Measurements from ENCODE around the gene ADAMTS3. TPM values are rescaled to one million over a fixed set of nuclear protein-coding genes. Genes with fewer than 3 reads are reported as not detected.

The ADAMTS3 gene
- total and polyA plus RNA-seq, 9 of the 15 experiments (the other 6 are each of a cell fraction or from before 2014, with no cell fraction given): 4.0 to 18.0 (median 12.1) TPM

- no peaks in the 10 kb centered on the region for H3K9me3 ChIP-seq (replicated peaks; ENCODE audit: control insufficient read depth, insufficient read depth, low read depth, low read length)
- DNase-seq (ENCODE audit: extremely low read depth in 1 of 4, low spot score in 3 of 4) (peak in 1 of 4 experiments; percentile 21), FAIRE-seq (no peak), ATAC-seq (peak; percentile 63)
- H3K4me1 ChIP-seq (replicated peaks in 1 of 2; ENCODE audit: control insufficient read depth in 2 of 2, insufficient read depth in 2 of 2, low read length in 2 of 2): peaks cover 0 to 11% of the 10 kb centered on the region in 2 experiments; a peak in 2 of 5 replicates
- H3K4me2 ChIP-seq (ENCODE audit: insufficient read depth, low read length): peak overlapping the region; percentile 52; the same call in 1 of the 2 replicates
- H3K36me3 ChIP-seq (ENCODE audit: control insufficient read depth, insufficient read depth, low read length): no peaks in the 10 kb centered on the region
- no TSS peak for BruUV-seq (replicated peaks)
- in situ Hi-C loops (cut with MboI): no loop called here
- CTCF ChIA-PET (ENCODE audit: low intra/inter-chr PET ratio): no interaction called here
- 25% methylated on average over 7 of the region's 7 CpGs for WGBS (ENCODE audit: insufficient coverage, low coverage, missing lambda C conversion rate)
- TF ChIP-seq EHMT2 (IDR thresholded peaks at IDR 0.05): peak; percentile 19; the same call in 1 of the 2 replicates
- 0 out of 2 replicates have a peak, but pooled peaks have one; percentile 15 for TF ChIP-seq ARID1B (IDR thresholded peaks at IDR 0.05)
- TF ChIP-seq EGR1 (conservative IDR thresholded peaks at IDR 0.05): peak; percentile 66
- TF ChIP-seq KLF16 (IDR thresholded peaks at IDR 0.05): no peak
- H3K4me3 ChIP-seq: no peak overlapping the region
- H3K79me2 ChIP-seq (ENCODE audit: control insufficient read depth, insufficient read depth, low read length): peaks cover 28% of the 10 kb centered on the region; the same call in 2 of the 3 replicates
- no peaks in the 10 kb centered on the region for H4K20me1 ChIP-seq (replicated peaks; ENCODE audit: control insufficient read depth, insufficient read depth, low read length)
- POLR2A ChIA-PET: interaction anchor here (1.0 to 1.9 kb wide), 2 partner anchors 8 to 9 kb away, joined by 3 to 4 read pairs; no protein-coding TSS in a partner anchor
- intact Hi-C loops (cut with micrococcal nuclease): no loop called here
- no peaks in the 10 kb centered on the region for H3K27me3 ChIP-seq (ENCODE audit: control insufficient read depth in 2 of 2, insufficient read depth in 2 of 2, low read length in 2 of 2)
- no peak overlapping the region for H3K27ac ChIP-seq (ENCODE audit: extremely low read depth, low read depth, low read length)
- no peaks in the 10 kb centered on the region for H3K9me1 ChIP-seq (ENCODE audit: control insufficient read depth, insufficient read depth, low read length)
- H2AFZ ChIP-seq (ENCODE audit: low read depth, low read length): peak overlapping the region; percentile 29; the same call in 1 of the 2 replicates
- H3K9ac ChIP-seq (ENCODE audit: insufficient read depth in 1 of 2, low read depth in 2 of 2, low read length in 2 of 2): no peak overlapping the region; a peak in 1 of 4 replicates
These were observed 136.7 kb downstream of the ADAMTS3 start for GRCh38 chr4:72432282-72432681.

GRCh38 chr4:72430988-72431387, 138.0 kb downstream of the ADAMTS3 start:
- H3K9ac ChIP-seq (ENCODE audit: insufficient read depth in 1 of 2, low read depth in 2 of 2, low read length in 2 of 2): no peak overlapping the region
- in situ Hi-C loops (cut with MboI) (no loop called here), intact Hi-C loops (cut with micrococcal nuclease) (no loop called here)
- no peak overlapping the region for H3K27ac ChIP-seq (ENCODE audit: extremely low read depth, low read depth, low read length)
- ATAC-seq: no peak
- BruUV-seq (replicated peaks): no TSS peak
- H4K20me1 ChIP-seq (replicated peaks; ENCODE audit: control insufficient read depth, insufficient read depth, low read length): no peaks in the 10 kb centered on the region
- 84% methylated on average over 5 of the region's 5 CpGs for WGBS (ENCODE audit: insufficient coverage, low coverage, missing lambda C conversion rate)
- peaks cover 0 to 11% of the 10 kb centered on the region in 2 experiments; a peak in 2 of 5 replicates for H3K4me1 ChIP-seq (replicated peaks in 1 of 2; ENCODE audit: control insufficient read depth in 2 of 2, insufficient read depth in 2 of 2, low read length in 2 of 2)
- FAIRE-seq: no peak
- POLR2A ChIA-PET: no interaction called here
- DNase-seq (ENCODE audit: extremely low read depth in 1 of 4, low spot score in 3 of 4): no peak
- H3K36me3 ChIP-seq (ENCODE audit: control insufficient read depth, insufficient read depth, low read length): no peaks in the 10 kb centered on the region
- no peak overlapping the region for H3K4me2 ChIP-seq (ENCODE audit: insufficient read depth, low read length)
- no peak overlapping the region for H3K4me3 ChIP-seq
- H3K79me2 ChIP-seq (ENCODE audit: control insufficient read depth, insufficient read depth, low read length): peaks cover 25% of the 10 kb centered on the region; the same call in 2 of the 3 replicates
- no peaks in the 10 kb centered on the region for H3K27me3 ChIP-seq (ENCODE audit: control insufficient read depth in 2 of 2, insufficient read depth in 2 of 2, low read length in 2 of 2)
- no peaks in the 10 kb centered on the region for H3K9me3 ChIP-seq (replicated peaks; ENCODE audit: control insufficient read depth, insufficient read depth, low read depth, low read length)
- CTCF ChIA-PET (ENCODE audit: low intra/inter-chr PET ratio): no interaction called here
- no peak overlapping the region for H2AFZ ChIP-seq (ENCODE audit: low read depth, low read length)
- H3K9me1 ChIP-seq (ENCODE audit: control insufficient read depth, insufficient read depth, low read length): no peaks in the 10 kb centered on the region
- no peak for TF ChIP-seq KAT7 (CRISPR knock-in tag; IDR thresholded peaks at IDR 0.05; ENCODE audit: borderline replicate concordance)
- TF ChIP-seq, protein P1, sequence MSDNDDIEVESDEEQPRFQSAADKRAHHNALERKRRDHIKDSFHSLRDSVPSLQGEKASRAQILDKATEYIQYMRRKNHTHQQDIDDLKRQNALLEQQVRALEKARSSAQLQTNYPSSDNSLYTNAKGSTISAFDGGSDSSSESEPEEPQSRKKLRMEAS (CRISPR knock-in tag; IDR thresholded peaks at IDR 0.05): no peak
- TF ChIP-seq, protein P2, sequence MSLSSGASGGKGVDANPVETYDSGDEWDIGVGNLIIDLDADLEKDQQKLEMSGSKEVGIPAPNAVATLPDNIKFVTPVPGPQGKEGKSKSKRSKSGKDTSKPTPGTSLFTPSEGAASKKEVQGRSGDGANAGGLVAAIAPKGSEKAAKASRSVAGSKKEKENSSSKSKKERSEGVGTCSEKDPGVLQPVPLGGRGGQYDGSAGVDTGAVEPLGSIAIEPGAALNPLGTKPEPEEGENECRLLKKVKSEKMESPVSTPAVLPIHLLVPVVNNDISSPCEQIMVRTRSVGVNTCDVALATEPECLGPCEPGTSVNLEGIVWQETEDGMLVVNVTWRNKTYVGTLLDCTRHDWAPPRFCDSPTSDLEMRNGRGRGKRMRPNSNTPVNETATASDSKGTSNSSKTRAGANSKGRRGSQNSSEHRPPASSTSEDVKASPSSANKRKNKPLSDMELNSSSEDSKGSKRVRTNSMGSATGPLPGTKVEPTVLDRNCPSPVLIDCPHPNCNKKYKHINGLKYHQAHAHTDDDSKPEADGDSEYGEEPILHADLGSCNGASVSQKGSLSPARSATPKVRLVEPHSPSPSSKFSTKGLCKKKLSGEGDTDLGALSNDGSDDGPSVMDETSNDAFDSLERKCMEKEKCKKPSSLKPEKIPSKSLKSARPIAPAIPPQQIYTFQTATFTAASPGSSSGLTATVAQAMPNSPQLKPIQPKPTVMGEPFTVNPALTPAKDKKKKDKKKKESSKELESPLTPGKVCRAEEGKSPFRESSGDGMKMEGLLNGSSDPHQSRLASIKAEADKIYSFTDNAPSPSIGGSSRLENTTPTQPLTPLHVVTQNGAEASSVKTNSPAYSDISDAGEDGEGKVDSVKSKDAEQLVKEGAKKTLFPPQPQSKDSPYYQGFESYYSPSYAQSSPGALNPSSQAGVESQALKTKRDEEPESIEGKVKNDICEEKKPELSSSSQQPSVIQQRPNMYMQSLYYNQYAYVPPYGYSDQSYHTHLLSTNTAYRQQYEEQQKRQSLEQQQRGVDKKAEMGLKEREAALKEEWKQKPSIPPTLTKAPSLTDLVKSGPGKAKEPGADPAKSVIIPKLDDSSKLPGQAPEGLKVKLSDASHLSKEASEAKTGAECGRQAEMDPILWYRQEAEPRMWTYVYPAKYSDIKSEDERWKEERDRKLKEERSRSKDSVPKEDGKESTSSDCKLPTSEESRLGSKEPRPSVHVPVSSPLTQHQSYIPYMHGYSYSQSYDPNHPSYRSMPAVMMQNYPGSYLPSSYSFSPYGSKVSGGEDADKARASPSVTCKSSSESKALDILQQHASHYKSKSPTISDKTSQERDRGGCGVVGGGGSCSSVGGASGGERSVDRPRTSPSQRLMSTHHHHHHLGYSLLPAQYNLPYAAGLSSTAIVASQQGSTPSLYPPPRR (CRISPR knock-in tag; IDR thresholded peaks at IDR 0.05; ENCODE audit: borderline replicate concordance): no peak
- TF ChIP-seq ZNF354B (CRISPR knock-in tag; IDR thresholded peaks at IDR 0.05): no peak
- TF ChIP-seq TAF9B (IDR thresholded peaks at IDR 0.05; ENCODE audit: partially characterized antibody): no peak
- no peak for TF ChIP-seq ZC3H4 (CRISPR knock-in tag; IDR thresholded peaks at IDR 0.05; ENCODE audit: borderline replicate concordance)

Data from K562 (cell line).